HCT116 (cell line): Measurements from ENCODE around the gene PDE1C. TPM values are rescaled to one million over a fixed set of nuclear protein-coding genes. Genes with fewer than 3 reads are reported as not detected.

Experiments used
- ATAC-seq: fragments of 200-7000 bp; cut with Tn5 transposase; 2 replicates; pipeline ENCODE4 v1.9.1; 2020; ENCODE audit warnings: mild to moderate bottlenecking, moderate library complexity
- BruUV-seq: library from RNA; stranded (reverse); fragments of 400-500 nt; replicated peaks from 2 replicates; lab custom pipeline; 2021; lab: Mats Ljungman, UMichigan
- CTCF ChIA-PET: fragments of 300-600 bp; sonication (Branson Sonifier 250); formaldehyde crosslinking; loops from one replicate; lab custom pipeline; 2021; ENCODE audit warnings: antibody characterized with exemption; lab: Charles Lee
- POLR2A ChIA-PET: fragments of 300-600, 350-600 bp; sonication (Branson Sonifier 250); formaldehyde crosslinking; loops from one replicate; lab custom pipeline; 2021; ENCODE audit warnings: antibody characterized with exemption; lab: Charles Lee
- RAD21 ChIA-PET, 2 experiments: fragments of 300-600 bp; sonication (Branson Sonifier 250); formaldehyde crosslinking; loops; one replicate each; lab custom pipeline; 2023; ENCODE audit warnings: low total read pairs in 2 of 2; ENCODE audit not compliant: uncharacterized antibody in 2 of 2, unreplicated experiment in 2 of 2, low non-redundant PET in 1 of 2; lab: Charles Lee
- DNase-seq: peaks from one replicate; pipeline ENCODE4 v3.0.0-alpha.2; 2010; ENCODE audit warnings: low read depth, low spot score
- H2AFZ ChIP-seq: fragments of 200-600 bp; shearing (Covaris generic), sonication (generic); 2 replicates; pipeline ENCODE4 v1.6.1; 2017; ENCODE audit warnings: low read depth, mixed run types, mixed read lengths, antibody characterized with exemption, low read length; ENCODE audit not compliant: poor library complexity, severe bottlenecking
- H3K27ac ChIP-seq: 2 replicates; pipeline ENCODE4 v1.5.1; 2012; ENCODE audit warnings: low read depth, low read length
- H3K27me3 ChIP-seq: fragments of 200-600 bp; sonication (generic); 2 replicates; pipeline ENCODE4 v1.6.1; 2016; ENCODE audit warnings: mixed run types, low read length, mixed read lengths; ENCODE audit not compliant: insufficient read depth
- H3K36me3 ChIP-seq, 2 experiments: fragments of 200-500 bp in 1 of 2; fragments of 200-600 bp in 1 of 2; sonication (Bioruptor generic) in 1 of 2; sonication (generic) in 1 of 2; 2 replicates each; pipeline versions ENCODE4 v1.5.1 to v1.6.1; 2014 to 2016; ENCODE audit warnings: low read length in 2 of 2, inconsistent platforms in 1 of 2, mixed read lengths in 1 of 2, mixed run types in 1 of 2; ENCODE audit not compliant: insufficient read depth in 2 of 2, control insufficient read depth in 1 of 2
- H3K4me1 ChIP-seq, 2 experiments: fragments of 200-600 bp in 1 of 2; sonication (generic) in 1 of 2; 2 replicates each; pipeline versions ENCODE4 v1.5.1 to v1.6.1; 2012 to 2017; ENCODE audit warnings: low read length in 2 of 2, inconsistent platforms in 1 of 2, mild to moderate bottlenecking in 1 of 2, mixed read lengths in 1 of 2, mixed run types in 1 of 2, moderate library complexity in 1 of 2; ENCODE audit not compliant: insufficient read depth in 2 of 2, control insufficient read depth in 1 of 2
- H3K4me2 ChIP-seq: fragments of 200-600 bp; sonication (generic); 2 replicates; pipeline ENCODE4 v1.6.1; 2017; ENCODE audit warnings: mixed run types, low read length, mixed read lengths
- H3K4me3 ChIP-seq, 2 experiments: fragments of 200-600 bp in 1 of 2; sonication (generic) in 1 of 2; replicated peaks in 1 of 2; 2 replicates each; pipeline ENCODE4 v1.5.1; 2011 to 2016; ENCODE audit warnings: low read length in 2 of 2, control low read depth in 1 of 2, low read depth in 1 of 2, mild to moderate bottlenecking in 1 of 2, mixed read lengths in 1 of 2, mixed run types in 1 of 2
- H3K79me2 ChIP-seq: fragments of 200-600 bp; sonication (generic); 2 replicates; pipeline ENCODE4 v1.6.1; 2017; ENCODE audit warnings: mild to moderate bottlenecking, mixed run types, low read length, moderate library complexity, mixed read lengths; ENCODE audit not compliant: insufficient read depth
- H3K9ac ChIP-seq: fragments of 200-600 bp; sonication (generic); 2 replicates; pipeline ENCODE4 v1.6.1; 2016; ENCODE audit warnings: low read length, mixed read lengths
- H3K9me2 ChIP-seq: fragments of 200-600 bp; sonication (generic), shearing (Covaris generic); 2 replicates; pipeline ENCODE4 v1.6.1; 2017; ENCODE audit warnings: mixed run types, mild to moderate bottlenecking, moderate library complexity; ENCODE audit not compliant: insufficient read depth
- H3K9me3 ChIP-seq, 2 experiments: fragments of 200-500 bp in 1 of 2; fragments of 200-600 bp in 1 of 2; sonication (Bioruptor generic) in 1 of 2; sonication (generic) in 1 of 2; 2 replicates each; pipeline ENCODE4 v1.6.1; 2014 to 2017; ENCODE audit warnings: low read length in 2 of 2, mixed read lengths in 2 of 2, inconsistent platforms in 1 of 2, low read depth in 1 of 2, mild to moderate bottlenecking in 1 of 2, mixed run types in 1 of 2, moderate library complexity in 1 of 2; ENCODE audit not compliant: control insufficient read depth in 1 of 2, insufficient read depth in 1 of 2
- H4K20me1 ChIP-seq: fragments of 200-600 bp; sonication (generic), shearing (Covaris generic); 2 replicates; pipeline ENCODE4 v1.6.1; 2017; ENCODE audit warnings: mixed run types, mild to moderate bottlenecking, moderate library complexity; ENCODE audit not compliant: insufficient read depth
- ATF3 ChIP-seq: IDR thresholded peaks from 2 replicates; pipeline ENCODE4 v1.6.1; 2012
- CBX3 ChIP-seq: IDR thresholded peaks from 2 replicates; pipeline ENCODE4 v1.6.1; 2012; ENCODE audit warnings: low read depth
- CEBPB ChIP-seq: IDR thresholded peaks from 2 replicates; pipeline ENCODE4 v1.6.1; 2012; ENCODE audit warnings: low read depth
- CTCF ChIP-seq, 3 experiments: fragments of 200-600 bp in 1 of 3; sonication (generic) in 1 of 3; IDR thresholded peaks in 2 of 3; conservative IDR thresholded peaks in 1 of 3; 2 replicates each; pipeline ENCODE4 v1.5.1; 2012 to 2017; ENCODE audit warnings: low read depth in 2 of 3, low read length in 2 of 3, antibody characterized with exemption in 1 of 3, borderline replicate concordance in 1 of 3, control low read depth in 1 of 3, mild to moderate bottlenecking in 1 of 3, mixed read lengths in 1 of 3, mixed run types in 1 of 3, moderate library complexity in 1 of 3; ENCODE audit not compliant: insufficient read depth in 1 of 3
- EGR1 ChIP-seq: IDR thresholded peaks from 2 replicates; pipeline ENCODE4 v1.6.1; 2012; ENCODE audit warnings: low read depth
- ELF1 ChIP-seq: IDR thresholded peaks from 2 replicates; pipeline ENCODE4 v1.6.1; 2012; ENCODE audit warnings: low read depth, borderline replicate concordance
- EZH2phosphoT487 ChIP-seq: fragments of 200-600 bp; IDR thresholded peaks from 2 replicates; pipeline ENCODE4 v1.6.1; 2018; ENCODE audit warnings: antibody characterized with exemption, borderline replicate concordance
- FOSL1 ChIP-seq: IDR thresholded peaks from 2 replicates; pipeline ENCODE4 v1.6.1; 2012; ENCODE audit warnings: low read depth
- POLR2A ChIP-seq: IDR thresholded peaks from 2 replicates; pipeline ENCODE4 v1.7.0; 2011; ENCODE audit warnings: borderline replicate concordance; ENCODE audit not compliant: insufficient read depth, insufficient read length; ENCODE audit errors: extremely low read depth
- POLR2AphosphoS5 ChIP-seq: IDR thresholded peaks from 2 replicates; pipeline ENCODE4 v1.6.1; 2011; ENCODE audit warnings: mild to moderate bottlenecking, low read depth, low read length, moderate library complexity
- RAD21 ChIP-seq: IDR thresholded peaks from 2 replicates; pipeline ENCODE4 v1.6.1; 2012; ENCODE audit warnings: low read depth, mild to moderate bottlenecking
- REST ChIP-seq: IDR thresholded peaks from 2 replicates; pipeline ENCODE4 v1.6.1; 2012; ENCODE audit warnings: low read depth
- SIN3A ChIP-seq: IDR thresholded peaks from 2 replicates; pipeline ENCODE4 v1.6.1; 2012; ENCODE audit warnings: low read depth
- SP1 ChIP-seq: IDR thresholded peaks from 2 replicates; pipeline ENCODE4 v1.6.1; 2012; ENCODE audit warnings: low read depth
- SRF ChIP-seq: IDR thresholded peaks from 2 replicates; pipeline ENCODE4 v1.6.1; 2012; ENCODE audit warnings: low read depth
- YY1 ChIP-seq: IDR thresholded peaks from 2 replicates; pipeline ENCODE4 v1.6.1; 2011; ENCODE audit warnings: low read length, low read depth, moderate library complexity, mild to moderate bottlenecking; ENCODE audit not compliant: insufficient replicate concordance; ENCODE audit errors: extremely low read depth
- ZFX ChIP-seq: fragments of 450-650 bp; IDR thresholded peaks from 2 replicates; pipeline ENCODE4 v1.6.1; 2017
- intact Hi-C: fragments of 100-400 bp; cut with micrococcal nuclease; formaldehyde crosslinking; loops from 2 replicates; pipeline ENCODE4 v1.10.0; 2022
- total RNA-seq: library from RNA; stranded (reverse); gene quantifications from one replicate; pipeline ENCODE4 v1.2.1, GENCODE V29; 2021; ENCODE audit not compliant: unreplicated experiment
- TF ChIP-seq, protein P1 (sequence below): IDR thresholded peaks from 2 replicates; pipeline ENCODE4 v1.6.1; 2012
- TF ChIP-seq, protein P2 (sequence below): IDR thresholded peaks from 2 replicates; pipeline ENCODE4 v1.6.1; 2011; ENCODE audit warnings: mild to moderate bottlenecking, low read length, moderate library complexity; ENCODE audit not compliant: insufficient replicate concordance; ENCODE audit errors: extremely low read depth

PDE1C gene
- total RNA-seq, 1 experiment from 2014 or later = 0.17 TPM

- H3K9ac ChIP-seq = no peak overlapping the region
- DNase-seq = no peak
- CTCF ChIA-PET = no interaction called here
Measured at GRCh38 chr7:32069116-32069650, 1.0 kb downstream of the PDE1C start.

More at GRCh38 chr7:32069116-32069650, 1.0 kb downstream of the PDE1C start:
- intact Hi-C loops = loop anchor here (10.0 kb wide), 1 partner anchor 254 kb away; no protein-coding TSS in a partner anchor
- no TSS peak for BruUV-seq
- no peak for ATAC-seq
- Histone ChIP-seq H3K9me2 (no peaks in the 10 kb centered on the region), H3K36me3 (no peaks in the 10 kb centered on the region), H4K20me1 (no peaks in the 10 kb centered on the region), H3K79me2 (no peaks in the 10 kb centered on the region), H3K4me2 (no peak overlapping the region), H3K27ac (no peak overlapping the region), H3K4me1 (no peaks in the 10 kb centered on the region), H3K27me3 (peaks cover 6% of the 10 kb centered on the region; the same call in 1 of the 2 replicates), H3K9me3 (no peaks in the 10 kb centered on the region), H2AFZ (no peak overlapping the region), H3K4me3 (no peak overlapping the region)
- POLR2A ChIA-PET = no interaction called here
- RAD21 ChIA-PET = no interaction called here
- TF ChIP-seq SRF = no peak
- no peak for TF ChIP-seq SP1
- no peak for TF ChIP-seq CTCF (IDR thresholded peaks at IDR 0.05 in 2 of 3, conservative IDR thresholded peaks at IDR 0.05 in 1 of 3; ENCODE audit: borderline replicate concordance in 1 of 3, insufficient read depth in 1 of 3, low read depth in 2 of 3, low read length in 2 of 3)
- TF ChIP-seq YY1 = no peak
- no peak for TF ChIP-seq REST
- TF ChIP-seq POLR2AphosphoS5 = no peak
- TF ChIP-seq EZH2phosphoT487 = no peak
- TF ChIP-seq ATF3 = no peak
- no peak for TF ChIP-seq ELF1
- TF ChIP-seq SIN3A = no peak
- no peak for TF ChIP-seq CEBPB
- TF ChIP-seq EGR1 = no peak
- no peak for TF ChIP-seq POLR2A
- no peak for TF ChIP-seq CBX3
- TF ChIP-seq RAD21 = no peak
- TF ChIP-seq FOSL1 = no peak
- TF ChIP-seq, protein P1, sequence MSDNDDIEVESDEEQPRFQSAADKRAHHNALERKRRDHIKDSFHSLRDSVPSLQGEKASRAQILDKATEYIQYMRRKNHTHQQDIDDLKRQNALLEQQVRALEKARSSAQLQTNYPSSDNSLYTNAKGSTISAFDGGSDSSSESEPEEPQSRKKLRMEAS = no peak
- TF ChIP-seq, protein P2, sequence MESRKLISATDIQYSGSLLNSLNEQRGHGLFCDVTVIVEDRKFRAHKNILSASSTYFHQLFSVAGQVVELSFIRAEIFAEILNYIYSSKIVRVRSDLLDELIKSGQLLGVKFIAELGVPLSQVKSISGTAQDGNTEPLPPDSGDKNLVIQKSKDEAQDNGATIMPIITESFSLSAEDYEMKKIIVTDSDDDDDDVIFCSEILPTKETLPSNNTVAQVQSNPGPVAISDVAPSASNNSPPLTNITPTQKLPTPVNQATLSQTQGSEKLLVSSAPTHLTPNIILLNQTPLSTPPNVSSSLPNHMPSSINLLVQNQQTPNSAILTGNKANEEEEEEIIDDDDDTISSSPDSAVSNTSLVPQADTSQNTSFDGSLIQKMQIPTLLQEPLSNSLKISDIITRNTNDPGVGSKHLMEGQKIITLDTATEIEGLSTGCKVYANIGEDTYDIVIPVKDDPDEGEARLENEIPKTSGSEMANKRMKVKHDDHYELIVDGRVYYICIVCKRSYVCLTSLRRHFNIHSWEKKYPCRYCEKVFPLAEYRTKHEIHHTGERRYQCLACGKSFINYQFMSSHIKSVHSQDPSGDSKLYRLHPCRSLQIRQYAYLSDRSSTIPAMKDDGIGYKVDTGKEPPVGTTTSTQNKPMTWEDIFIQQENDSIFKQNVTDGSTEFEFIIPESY = no peak
- TF ChIP-seq ZFX = no peak
- TF ChIP-seq, all 23 proteins: peak for 0
